Stimulated activated CD4-positive, alpha-beta T cell treated with anti-CD3 and anti-CD28 coated beads, Interleukin-2, amount 100 ng/mL, for 24 hours (primary cell): ENCODE measurements around the gene LAG3.

Experiments used
- DNase-seq, 2 donors: peaks; one replicate each; pipeline ENCODE4 v3.0.0-alpha.2; 2020

The LAG3 gene

DNA sequence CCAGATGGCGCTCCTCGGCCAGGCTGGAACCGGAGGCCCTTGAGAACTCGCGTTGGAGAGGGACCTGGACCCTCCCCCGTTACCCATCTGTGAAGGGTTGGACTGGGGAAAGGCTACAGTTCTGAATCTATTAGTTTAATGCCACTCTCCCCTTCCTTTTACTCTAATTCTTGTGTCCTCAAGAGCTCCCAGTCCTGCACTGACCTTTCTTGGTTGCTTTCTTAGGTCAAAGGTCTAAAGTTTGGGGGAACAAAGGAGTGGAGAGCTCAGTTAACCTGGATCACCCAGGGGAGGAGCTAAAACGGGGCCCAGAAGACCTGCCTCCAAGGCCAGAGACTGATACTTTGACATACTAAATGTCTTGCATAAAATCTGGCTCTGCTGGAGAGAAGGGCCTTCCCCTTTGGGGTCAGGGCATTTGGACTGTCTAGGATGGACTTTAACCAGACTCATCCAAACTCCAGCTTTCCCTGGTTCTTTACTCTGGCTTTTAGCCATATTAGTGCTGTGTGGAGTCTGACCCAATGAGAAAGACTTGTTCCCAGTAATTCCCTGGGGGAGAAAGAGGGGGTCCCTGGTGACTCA, 18.5 kb upstream of the LAG3 start:
- DNase-seq = no peak

DNA sequence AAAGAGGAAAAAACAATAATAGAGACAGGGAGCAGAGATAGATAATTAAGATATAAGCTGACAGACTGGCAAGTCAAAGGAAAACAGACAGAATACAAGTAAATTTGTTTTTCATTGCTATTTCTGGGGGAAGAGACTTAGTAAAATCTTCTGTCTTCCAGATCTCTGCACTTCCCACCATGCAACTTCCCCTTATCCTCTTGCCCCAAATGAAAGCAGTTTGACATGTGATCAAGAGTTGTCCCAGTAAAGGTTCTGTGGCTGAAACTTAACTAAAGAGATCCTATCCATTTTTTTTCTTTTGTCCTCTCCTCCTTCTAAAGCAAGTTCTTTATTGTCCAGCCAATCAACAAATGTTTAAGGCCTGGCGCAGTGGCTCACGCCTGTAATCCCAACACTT, 17.9 kb upstream of the LAG3 start:
- DNase-seq = no peak

DNA sequence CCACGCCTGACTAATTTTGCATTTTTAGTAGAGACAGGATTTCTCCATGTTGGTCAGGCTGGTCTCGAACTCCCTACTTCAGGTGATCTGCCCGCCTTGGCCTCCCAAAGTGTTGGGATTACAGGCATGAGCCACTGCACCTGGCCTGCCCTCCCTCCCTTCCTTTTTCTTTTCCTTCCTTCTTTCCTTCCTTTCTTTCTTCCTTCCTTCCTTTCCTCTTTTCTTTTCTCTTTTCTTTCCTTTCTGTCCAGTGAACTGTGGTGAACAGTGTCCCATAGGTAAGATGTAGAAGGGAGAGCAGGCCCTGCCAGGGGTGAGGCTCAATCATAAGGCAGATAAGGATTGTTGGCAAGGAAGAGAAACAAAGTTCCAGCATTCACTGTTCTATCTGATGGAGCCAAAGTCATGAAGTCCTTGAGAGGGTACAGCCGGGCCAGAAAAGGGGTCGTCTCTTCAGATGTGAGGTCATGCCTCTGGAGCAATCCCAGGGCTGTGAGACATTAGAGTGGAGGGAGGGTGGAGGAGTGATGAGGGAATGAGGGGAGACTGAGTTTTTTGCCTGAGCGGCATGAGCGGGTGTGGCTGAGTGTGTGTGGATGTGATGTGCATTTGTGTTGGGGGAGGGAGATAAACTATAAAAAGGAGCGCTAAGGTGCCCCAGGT, 15.2 kb upstream of the LAG3 start:
- no peak for DNase-seq

DNA sequence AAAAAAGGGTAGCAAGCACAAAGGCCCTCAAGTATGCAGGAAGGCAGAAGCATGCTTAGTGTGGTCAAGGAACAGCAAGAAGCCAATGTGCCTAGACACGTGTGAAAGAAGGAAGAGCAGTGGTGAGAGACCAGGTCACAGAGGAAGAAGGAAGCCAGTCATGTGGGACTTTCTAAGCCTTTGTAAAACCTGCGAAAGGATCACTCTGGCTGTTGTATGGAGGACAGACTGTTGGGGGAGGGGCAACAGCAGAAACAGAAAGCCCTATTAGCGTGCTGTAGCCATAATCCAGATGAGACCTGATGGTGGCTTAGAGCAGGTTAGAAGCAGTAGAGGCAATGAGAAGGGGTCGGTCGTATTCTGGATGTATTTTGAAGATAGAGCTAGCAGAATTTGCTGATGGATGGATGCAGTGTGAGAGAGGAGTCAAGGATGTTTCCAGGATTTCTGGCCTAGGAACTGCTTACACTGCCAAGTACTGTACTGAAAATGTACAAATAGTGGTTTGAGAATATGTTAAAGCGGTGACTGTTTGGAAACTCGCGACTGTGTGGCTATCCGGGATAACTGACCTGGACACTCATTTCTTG, 13.7 kb upstream of the LAG3 start:
- DNase-seq = no peak

DNA sequence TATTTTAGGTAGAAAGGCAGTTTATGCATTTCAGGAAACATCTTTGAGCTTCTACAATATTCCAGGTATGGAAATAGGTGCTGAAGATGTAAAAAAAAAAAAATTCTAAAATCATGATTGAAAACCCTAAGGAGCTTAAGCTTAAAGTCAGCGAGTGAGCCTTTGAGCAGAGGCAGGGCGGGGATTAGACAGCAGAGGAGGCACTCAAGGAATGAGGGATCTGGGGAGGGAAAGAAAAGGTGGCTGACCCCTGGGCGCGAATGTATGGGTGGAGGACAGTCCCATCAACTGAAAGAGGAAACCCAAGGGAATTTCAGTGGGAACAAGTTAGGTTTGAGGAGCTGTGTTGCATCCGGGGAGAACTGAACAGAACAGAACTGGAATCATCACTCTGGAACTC, 12.6 kb upstream of the LAG3 start:
- DNase-seq = no peak

DNA sequence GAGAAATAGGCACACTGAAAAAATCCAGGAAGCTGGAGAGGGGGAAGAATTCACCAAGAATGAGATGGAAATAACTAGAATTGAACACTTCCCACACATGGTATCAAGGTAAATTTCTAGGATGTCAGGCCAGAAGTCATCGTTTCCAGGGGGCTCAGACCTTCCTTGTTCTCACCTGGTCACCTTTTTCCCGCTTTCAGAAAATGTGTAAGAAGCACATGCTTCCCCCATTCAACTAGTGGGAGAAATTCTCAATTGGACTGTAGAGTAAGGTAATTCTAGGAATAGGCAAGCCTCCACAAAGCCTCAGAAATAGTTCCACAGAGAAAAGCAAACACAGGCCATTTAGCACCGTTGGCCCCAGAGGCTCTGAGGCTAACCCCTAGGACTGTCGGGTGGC, 8.9 kb upstream of the LAG3 start:
- DNase-seq = no peak

DNA sequence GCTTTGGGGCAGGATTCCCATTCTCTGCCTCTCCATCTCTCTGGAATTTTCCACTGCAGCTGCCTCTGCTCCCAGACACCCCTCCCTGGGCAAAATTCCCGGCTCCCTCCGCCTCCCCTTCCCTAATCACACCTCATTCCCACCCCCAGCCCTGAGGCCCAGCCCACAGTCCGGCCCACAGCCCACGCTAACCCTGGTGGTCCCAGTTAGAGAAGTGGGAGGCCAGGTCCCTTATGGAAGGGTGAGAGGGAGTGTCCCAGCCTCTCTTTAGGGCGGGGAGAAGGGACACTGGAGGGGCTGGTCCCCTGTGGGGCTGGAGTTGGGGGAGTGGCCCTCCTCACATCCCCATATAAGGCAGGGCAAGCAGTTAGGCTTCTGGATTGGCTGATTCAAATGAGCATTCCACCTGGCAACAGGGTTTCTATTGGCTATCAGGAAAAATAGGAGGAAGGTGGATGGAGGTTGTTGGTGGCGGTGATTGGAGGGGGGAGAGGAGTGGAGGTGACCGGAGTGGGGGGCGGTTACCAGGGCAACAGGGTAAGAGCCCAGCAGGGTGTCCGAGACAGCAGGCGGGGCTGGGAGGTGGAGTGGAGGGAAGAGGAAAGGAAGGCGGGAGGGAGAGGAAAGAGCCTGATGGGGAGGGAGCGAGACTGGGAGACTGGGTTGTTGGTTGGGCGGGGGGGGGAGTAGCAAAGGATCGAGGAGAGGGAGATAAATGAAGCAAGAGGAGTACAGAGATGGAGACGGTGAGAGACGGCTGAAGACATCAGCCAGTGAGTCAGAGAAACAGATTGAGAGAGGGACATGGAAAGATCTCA, 8.1 kb upstream of the LAG3 start:
- DNase-seq = peak; percentile 32 to 49

DNA sequence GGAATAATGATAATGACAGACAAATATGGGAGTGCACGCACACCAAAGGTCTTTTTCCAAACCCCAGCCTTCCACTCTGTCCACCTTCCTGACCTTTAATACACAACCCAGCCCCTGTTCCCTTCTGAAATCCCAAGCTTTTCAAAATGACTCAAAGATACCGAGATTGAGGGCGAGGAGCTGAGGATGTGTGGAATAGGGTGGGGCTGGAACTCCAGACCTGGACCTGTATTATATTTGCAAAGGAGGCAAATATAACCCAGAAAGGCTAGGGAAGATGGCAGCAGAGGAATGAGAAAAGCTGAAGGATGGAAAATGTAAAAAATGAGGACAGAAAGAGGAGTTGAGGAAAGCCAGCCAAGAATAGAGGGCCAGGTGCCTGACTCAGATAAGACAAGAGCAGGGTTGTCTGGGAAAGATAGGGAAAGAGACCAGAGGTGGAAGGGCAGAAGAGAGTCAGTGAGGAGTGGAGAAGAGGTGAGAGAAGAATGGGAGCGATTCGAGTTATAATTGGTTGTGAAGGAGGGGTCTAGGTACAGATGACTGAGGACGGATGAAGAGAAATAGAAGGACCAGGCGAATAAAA, 7.2 kb upstream of the LAG3 start:
- no peak for DNase-seq

DNA sequence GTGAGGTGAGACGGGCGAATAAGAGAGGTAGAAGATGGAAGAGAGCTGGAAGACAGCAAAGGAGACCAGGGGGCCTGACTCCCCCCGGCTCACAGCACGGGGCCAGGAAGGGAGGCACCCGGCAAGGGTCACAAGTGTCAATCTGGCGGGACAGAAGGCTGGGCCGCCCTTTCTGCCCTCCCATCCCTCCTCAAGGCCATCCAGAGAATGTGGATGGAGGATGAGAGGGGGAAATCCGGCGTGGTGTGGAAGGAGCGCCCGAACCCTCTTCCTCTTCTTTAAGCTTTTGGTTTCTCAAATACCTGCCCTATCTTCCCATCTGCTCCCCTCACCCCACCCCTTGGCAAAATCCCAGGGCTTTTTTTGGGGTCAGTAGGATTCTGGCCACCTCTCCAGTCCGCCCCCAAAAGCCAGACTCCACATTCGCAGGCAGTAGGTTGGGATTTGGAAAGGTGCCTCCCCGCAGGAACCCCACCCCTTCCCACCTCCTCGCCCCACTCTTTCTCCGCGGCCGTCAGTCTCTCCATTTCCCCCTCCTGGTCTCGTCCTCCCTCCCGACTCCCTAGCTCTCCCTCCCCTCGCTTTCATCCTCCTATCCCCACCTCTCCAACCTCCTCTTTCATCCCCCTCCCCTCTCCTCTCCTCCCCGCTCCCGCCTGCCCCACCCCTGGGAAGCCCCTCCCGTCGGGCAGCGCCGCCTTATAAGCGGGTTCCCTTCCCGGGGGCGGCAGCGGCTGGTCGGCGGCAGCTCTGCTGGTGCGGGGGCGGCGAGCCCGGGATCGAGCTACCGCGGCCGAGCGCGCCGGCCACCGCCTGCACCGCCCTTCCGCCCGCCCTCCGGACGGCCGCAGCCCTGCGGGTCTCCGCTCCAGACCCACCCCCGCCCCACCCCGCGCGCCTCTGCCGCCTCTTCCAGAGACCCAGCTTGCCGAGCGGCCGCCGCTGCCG, 6.4 kb upstream of the LAG3 start, which contains the start of gene PTMS:
Gene PTMS (plus strand): TSS at position 730 of the 948 bp plus-strand sequence. CDS start 343 bp downstream, outside the sequence.
- peak in 1 of 2 donors; percentile 63 for DNase-seq

DNA sequence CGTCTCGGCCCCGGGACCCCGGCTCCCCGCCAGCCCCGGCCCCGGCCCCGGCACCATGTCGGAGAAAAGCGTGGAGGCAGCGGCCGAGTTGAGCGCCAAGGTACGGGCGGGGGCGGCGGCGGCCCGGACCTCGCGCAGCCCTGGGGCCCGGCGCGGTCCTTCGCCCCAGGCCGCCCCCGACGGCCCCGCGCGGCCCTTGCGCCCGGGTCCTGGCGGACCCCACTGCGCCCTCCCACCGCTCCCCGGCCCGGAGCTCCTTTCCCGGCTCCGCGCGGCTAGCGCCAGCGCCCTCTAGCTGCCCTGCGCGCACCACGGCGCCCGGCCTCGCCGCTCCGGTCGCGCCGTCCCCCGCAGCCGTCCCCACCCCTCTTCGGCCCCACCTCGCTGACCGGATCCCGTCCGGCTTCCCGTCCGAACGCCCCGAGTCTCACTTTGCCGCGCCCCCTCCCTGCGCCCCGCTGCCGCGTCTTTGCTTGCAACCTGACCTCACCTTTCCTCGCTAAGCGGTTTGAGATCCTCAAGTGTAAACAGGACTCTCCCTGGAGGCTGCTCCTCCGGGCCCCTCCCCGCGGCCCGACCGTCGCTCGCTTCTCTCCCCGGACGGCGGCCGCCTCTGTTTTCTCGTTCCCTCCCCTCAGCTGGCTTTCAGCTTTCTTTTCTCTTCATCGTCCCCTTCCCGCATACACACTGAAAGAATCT, 5.5 kb upstream of the LAG3 start:
- peak; percentile 61 to 67 for DNase-seq

DNA sequence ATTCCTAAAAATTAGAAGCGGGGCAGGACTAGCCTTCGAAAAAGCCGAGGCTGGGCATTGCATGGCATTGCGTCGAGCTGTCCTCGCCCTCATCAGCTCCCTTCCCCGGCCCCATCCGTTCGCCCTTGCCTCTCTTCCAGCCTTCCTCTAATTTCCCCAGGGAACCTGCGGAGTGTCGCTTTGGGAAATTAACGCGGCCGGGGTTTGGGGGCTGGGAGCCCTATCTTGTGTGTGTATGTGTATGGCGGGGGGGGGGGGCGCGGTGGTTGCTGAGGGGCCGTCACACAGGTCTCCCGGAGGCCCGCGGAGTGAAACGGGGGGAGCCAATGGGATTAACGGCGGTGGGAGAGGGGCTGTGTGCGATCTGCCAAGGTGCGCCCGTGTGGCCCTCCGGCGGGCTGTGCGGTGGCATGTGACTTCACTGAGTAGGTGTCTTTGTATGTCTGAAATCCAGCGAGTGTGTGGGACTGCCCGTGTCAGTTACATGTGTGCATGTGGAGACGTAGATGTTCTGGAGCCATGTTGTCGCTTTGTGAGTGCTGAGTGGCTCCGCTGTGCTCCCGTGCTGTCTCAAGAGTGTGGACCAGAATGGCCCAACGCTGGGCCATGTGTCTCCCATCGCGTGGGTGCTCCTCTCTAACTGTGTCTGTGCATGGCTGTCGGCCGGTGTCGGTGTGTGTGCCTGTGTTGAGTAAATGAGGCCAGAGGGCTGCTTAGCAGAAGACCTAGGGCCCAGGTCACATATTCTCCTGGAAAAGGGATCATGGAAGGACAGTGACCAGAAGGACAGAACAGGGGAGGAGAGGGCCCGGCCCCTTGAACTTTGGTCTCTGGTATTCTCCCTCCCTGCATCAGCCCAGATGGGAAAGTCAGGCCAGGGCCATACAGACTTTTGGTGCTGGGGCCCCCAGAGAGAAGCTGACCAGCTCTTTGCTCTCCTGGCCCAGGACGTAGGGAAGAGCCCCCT, 4.7 kb upstream of the LAG3 start:
- DNase-seq = no peak

DNA sequence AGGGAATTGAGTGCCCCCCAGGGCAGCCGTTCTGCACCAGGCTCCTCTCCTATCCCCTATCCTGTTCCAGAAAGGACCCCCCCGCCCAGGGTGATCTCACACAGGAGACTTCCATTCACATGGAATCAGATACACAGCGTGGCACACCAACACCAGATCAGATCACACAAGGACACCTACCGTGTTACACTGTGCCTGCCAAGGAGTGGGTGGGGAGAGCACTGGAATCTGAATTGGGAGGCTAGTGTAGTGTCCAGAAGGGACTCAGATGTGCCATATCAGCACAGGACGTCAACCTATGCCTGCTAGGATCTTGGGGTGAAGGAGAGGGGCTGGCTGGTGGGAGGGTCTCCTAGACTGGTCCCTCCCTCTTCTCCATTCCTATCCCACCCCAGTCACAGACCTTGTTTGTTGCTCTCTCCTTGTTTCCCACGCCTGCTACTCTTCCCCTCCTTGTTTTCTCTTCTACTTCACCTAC, 3.8 kb upstream of the LAG3 start:
- DNase-seq = no peak

DNA sequence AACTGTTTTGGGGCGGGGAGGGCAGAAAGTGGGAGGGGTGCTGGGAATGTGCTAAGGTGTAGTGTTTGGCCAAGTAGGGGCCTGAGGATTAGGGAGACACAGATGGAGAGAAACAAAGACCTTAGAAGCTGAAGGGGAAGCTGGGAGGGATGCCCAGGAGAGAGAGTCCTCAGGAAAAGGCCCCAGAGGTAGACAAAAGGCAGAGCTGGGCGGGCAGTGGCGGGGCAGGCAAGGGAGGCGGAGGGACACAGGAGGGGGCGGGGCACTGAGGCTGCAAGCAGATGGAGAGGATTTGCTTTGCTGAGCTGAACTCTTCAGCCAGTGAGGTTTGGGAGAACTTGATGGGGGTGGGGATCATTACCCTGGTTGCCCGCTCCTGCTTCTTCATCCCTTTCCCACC, 3.3 kb upstream of the LAG3 start:
- DNase-seq = no peak

DNA sequence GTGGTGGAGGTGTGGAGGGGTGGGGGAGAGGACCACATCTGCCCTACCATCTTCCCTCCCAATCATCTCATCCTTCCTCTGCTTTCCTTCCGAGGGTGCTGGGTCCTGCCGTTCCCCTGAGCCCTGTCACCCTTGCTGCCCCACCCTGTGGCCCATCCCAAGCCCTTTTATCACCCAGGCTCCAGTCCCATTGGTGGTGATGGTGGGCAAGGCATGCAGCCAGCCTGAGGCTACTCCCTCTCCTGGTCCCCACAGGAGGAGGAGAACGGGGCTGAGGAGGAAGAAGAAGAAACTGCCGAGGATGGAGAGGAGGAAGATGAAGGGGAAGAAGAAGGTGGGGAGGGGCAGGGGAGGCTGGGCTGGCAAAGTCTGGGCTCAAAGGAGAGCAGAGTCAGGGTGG, 2.7 kb upstream of the LAG3 start:
- no peak for DNase-seq

DNA sequence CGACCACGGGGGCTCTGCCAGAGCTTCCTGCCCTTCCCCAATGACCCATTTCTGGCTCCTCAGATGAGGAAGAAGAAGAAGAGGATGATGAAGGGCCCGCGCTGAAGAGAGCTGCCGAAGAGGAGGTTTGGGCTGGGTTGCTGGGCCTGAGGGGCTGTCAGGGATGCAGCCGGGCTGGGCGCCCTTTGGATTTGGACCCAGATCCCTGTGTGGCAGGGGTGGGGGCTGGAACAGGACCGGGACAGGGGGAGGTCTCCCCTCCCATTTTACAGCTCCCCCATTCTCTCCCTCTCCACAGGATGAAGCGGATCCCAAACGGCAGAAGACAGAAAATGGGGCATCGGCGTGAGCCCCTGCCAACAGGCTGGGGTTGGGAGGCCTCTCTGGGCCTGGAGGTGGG, 2.2 kb upstream of the LAG3 start:
- no peak for DNase-seq

DNA sequence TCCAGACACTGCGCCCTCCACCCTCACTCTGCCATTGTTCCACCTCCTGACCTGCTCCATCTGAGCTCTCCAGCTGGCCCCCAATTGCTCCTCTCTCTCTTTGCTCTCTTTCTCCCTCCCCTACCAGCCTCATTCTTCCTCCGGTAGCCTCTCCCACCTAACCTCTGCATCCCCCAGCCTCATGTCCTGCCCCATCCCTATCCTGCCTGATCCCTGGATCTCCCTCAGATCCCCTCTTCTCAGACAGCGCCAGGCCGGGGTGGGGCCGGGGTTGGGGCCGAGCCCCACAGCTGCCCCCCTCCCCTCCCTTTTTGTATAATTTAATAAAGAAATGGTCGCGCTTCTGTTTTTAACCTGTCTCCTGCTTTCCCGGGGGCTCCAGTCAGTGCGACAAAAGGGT, 1.7 kb upstream of the LAG3 start:
- no peak for DNase-seq

DNA sequence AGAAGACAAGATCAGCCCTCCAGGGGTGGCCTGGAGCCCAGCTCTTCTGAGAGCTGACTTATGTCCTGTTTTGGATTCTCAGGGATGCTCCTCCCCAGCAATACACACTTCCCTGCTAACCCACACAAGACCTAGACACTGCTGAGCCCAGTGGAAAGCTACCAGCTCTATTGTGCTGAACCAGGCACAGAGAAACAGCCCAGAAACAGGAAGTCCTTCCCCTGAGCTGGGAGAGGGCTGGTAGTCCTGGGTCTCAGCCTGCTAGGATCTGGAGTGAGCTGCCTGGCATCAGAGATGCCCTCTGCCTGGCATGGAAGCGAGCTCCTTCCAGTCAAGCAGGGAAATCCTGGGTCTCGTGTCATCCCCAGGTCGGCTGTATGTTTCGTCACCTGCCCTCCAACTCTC, 1.2 kb upstream of the LAG3 start:
- DNase-seq = peak in 1 of 2 donors; percentile 26

DNA sequence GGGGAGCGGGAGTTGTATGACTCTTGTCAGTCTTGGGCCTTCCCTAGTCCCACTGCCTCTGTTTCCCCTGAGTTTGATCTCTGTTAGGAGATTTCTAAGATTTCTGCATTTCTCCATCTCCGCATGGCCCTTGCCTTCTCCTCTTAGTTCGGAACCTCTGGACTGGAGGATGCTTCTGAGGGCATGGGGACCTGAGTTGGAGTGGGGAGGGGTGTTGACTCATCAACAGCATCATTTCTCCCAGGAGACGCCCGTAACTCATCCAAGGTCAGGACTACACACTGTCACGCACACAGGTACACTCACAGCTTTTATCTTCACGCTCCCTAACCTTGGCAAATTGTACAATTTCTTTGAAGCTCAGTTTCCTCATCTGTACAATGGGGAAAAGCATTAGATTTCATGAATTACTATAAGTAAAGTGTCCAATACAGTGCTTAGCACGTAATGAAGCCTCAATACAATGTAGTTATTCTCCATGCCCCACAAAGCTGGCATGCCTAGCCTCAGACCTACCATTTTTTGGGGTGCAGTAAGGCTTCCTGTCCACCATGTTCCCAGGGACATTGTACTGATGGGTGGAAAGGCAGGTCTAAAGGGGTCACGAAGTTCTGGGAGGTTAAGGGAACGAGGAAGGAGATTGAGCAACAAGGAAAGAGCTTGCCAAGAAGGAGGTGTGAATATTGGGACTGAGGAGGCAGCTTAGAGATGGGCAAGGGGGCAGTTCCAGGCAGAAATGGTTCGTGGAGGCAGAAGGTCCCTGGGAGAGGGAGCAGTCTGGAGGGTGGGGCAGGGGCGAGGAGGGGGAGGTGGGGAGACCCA, 600 bp upstream of the LAG3 start:
- DNase-seq = no peak
